Endodermal cell (in vitro differentiated cells): ENCODE results near the gene CDH15. TPM values are rescaled to one million over a fixed set of nuclear protein-coding genes. Genes with fewer than 3 reads are reported as not detected.

Source experiments
- DNase-seq: peaks from one replicate; pipeline ENCODE4 v3.0.0-alpha.2; 2017
- H3K27ac ChIP-seq: 2 replicates; pipeline ENCODE4 v1.5.1; 2013; ENCODE audit warnings: mild to moderate bottlenecking, low read depth, low read length, moderate library complexity
- H3K27me3 ChIP-seq: 2 replicates; pipeline ENCODE4 v1.6.1; 2013; ENCODE audit warnings: mild to moderate bottlenecking, low read length, moderate library complexity; ENCODE audit not compliant: insufficient read depth, control insufficient read depth, poor library complexity, severe bottlenecking
- H3K36me3 ChIP-seq: 2 replicates; pipeline ENCODE4 v1.7.0; 2013; ENCODE audit warnings: mild to moderate bottlenecking, low read length, moderate library complexity; ENCODE audit not compliant: control insufficient read depth, insufficient read depth
- H3K4me1 ChIP-seq: one replicate; pipeline ENCODE4 v1.7.0; 2013; ENCODE audit warnings: low read length; ENCODE audit not compliant: control insufficient read depth, insufficient read depth
- H3K4me3 ChIP-seq: 2 replicates; pipeline ENCODE4 v1.5.1; 2013; ENCODE audit warnings: mild to moderate bottlenecking, low read length, moderate library complexity
- H3K9ac ChIP-seq: 2 replicates; pipeline ENCODE4 v1.6.1; 2013; ENCODE audit warnings: mild to moderate bottlenecking, low read length, moderate library complexity; ENCODE audit not compliant: poor library complexity, severe bottlenecking; ENCODE audit errors: extremely low read depth
- H3K9me3 ChIP-seq: 2 replicates; pipeline ENCODE4 v1.6.1; 2013; ENCODE audit warnings: mild to moderate bottlenecking, low read length, moderate library complexity; ENCODE audit not compliant: control insufficient read depth
- H3K27ac Mint-ChIP-seq: 2 replicates; pipeline ENCODE4 v1.8.0; 2020; ENCODE audit warnings: mixed read lengths
- H3K27me3 Mint-ChIP-seq: 2 replicates; pipeline ENCODE4 v1.8.0; 2021; ENCODE audit warnings: mild to moderate bottlenecking, mixed read lengths; ENCODE audit not compliant: insufficient read depth
- H3K36me3 Mint-ChIP-seq: 2 replicates; pipeline ENCODE4 v1.8.0; 2020; ENCODE audit warnings: low read depth, mixed read lengths
- H3K4me1 Mint-ChIP-seq: 2 replicates; pipeline ENCODE4 v1.8.0; 2020; ENCODE audit warnings: mixed read lengths
- H3K4me3 Mint-ChIP-seq: 2 replicates; pipeline ENCODE4 v1.8.0; 2020; ENCODE audit warnings: mild to moderate bottlenecking, moderate library complexity, mixed read lengths
- H3K9me3 Mint-ChIP-seq: 2 replicates; pipeline ENCODE4 v1.8.0; 2020; ENCODE audit warnings: mild to moderate bottlenecking, mixed read lengths
- CTCF ChIP-seq: fragments of 200-600 bp; sonication (generic); conservative IDR thresholded peaks from 2 replicates; pipeline ENCODE4 v1.5.0; 2021; ENCODE audit warnings: antibody characterized with exemption, mild to moderate bottlenecking
- WGBS, 2 experiments: methylation state at CpG; one replicate each; pipeline versions ENCODE4 v1.1.5 to v1.1.7; 2013; ENCODE audit warnings: missing lambda C conversion rate in 2 of 2, mixed read lengths in 1 of 2; ENCODE audit not compliant: insufficient coverage in 1 of 2, insufficient read length in 1 of 2; 5-methylcytosine and 5-hydroxymethylcytosine counted together
- total RNA-seq, 2 donors: library from RNA; stranded (reverse); fragmentation: NEBNext Ultra II Directional in 1 of 2; extraction: Animal tissue kit (Norgen Biotek cat#: 25700) in 1 of 2; gene quantifications; 2 replicates in 1 of 2; 3 replicates in 1 of 2; pipeline ENCODE4 v1.2.1, GENCODE V29; 2021

CDH15 gene
- total RNA-seq, 2 donors from 2014 or later = 0.11 to 0.15 TPM

- H3K4me3 ChIP-seq = no peak overlapping the region
- peaks cover 74% of the 10 kb centered on the region for H3K36me3 ChIP-seq
- H3K27me3 ChIP-seq = no peaks in the 10 kb centered on the region
- DNase-seq = no peak
- 93 to 96% methylated on average over 5 to 9 of the region's 10 CpGs for WGBS, 2 experiments
- Mint-ChIP-seq H3K4me3 (no peak overlapping the region), H3K4me1 (no peaks in the 10 kb centered on the region), H3K27me3 (no peaks in the 10 kb centered on the region), H3K36me3 (peaks cover 93% of the 10 kb centered on the region), H3K27ac (no peak overlapping the region), H3K9me3 (peaks cover 53% of the 10 kb centered on the region)
- no peaks in the 10 kb centered on the region for H3K4me1 ChIP-seq
- H3K27ac ChIP-seq = no peak overlapping the region
- TF ChIP-seq CTCF = no peak
- H3K9ac ChIP-seq = no peak overlapping the region
- H3K9me3 ChIP-seq = peaks cover 27% of the 10 kb centered on the region
Observed at GRCh38 chr16:89224665-89225064, 53.1 kb downstream of the CDH15 start.

- TF ChIP-seq CTCF = no peak
- H3K9me3 Mint-ChIP-seq = peaks cover 94% of the 10 kb centered on the region
Observed at GRCh38 chr16:89230255-89230654, 58.7 kb downstream of the CDH15 start.

GRCh38 chr16:89232107-89232506, 60.6 kb downstream of the CDH15 start:
- no peaks in the 10 kb centered on the region for H3K27me3 Mint-ChIP-seq
- no peak overlapping the region for H3K4me3 Mint-ChIP-seq

More at GRCh38 chr16:89230255-89230654, 58.7 kb downstream of the CDH15 start:
- H3K4me3 Mint-ChIP-seq = no peak overlapping the region
- 95 to 96% methylated on average over 12 to 14 of the region's 14 CpGs for WGBS, 2 experiments
- Histone ChIP-seq H3K9me3 (peaks cover 40% of the 10 kb centered on the region), H3K27me3 (no peaks in the 10 kb centered on the region), H3K4me1 (no peaks in the 10 kb centered on the region), H3K27ac (no peak overlapping the region), H3K4me3 (no peak overlapping the region), H3K36me3 (peaks cover 79% of the 10 kb centered on the region), H3K9ac (no peak overlapping the region)
- DNase-seq = no peak
- H3K27me3 Mint-ChIP-seq = no peaks in the 10 kb centered on the region
- peaks cover 93% of the 10 kb centered on the region for H3K36me3 Mint-ChIP-seq
- no peaks in the 10 kb centered on the region for H3K4me1 Mint-ChIP-seq
- no peak overlapping the region for H3K27ac Mint-ChIP-seq

More at GRCh38 chr16:89232107-89232506, 60.6 kb downstream of the CDH15 start:
- peaks cover 38% of the 10 kb centered on the region for H3K9me3 ChIP-seq
- no peaks in the 10 kb centered on the region for H3K4me1 ChIP-seq
- Mint-ChIP-seq H3K27ac (no peak overlapping the region), H3K9me3 (peaks cover 91% of the 10 kb centered on the region), H3K4me1 (no peaks in the 10 kb centered on the region), H3K36me3 (peaks cover 87% of the 10 kb centered on the region)
- peaks cover 68% of the 10 kb centered on the region for H3K36me3 ChIP-seq
- no peak overlapping the region for H3K9ac ChIP-seq
- no peaks in the 10 kb centered on the region for H3K27me3 ChIP-seq
- no peak for DNase-seq
- 98 to 100% methylated on average over 2 of the region's 2 CpGs for WGBS, 2 experiments
- no peak for TF ChIP-seq CTCF
- H3K27ac ChIP-seq = no peak overlapping the region
- H3K4me3 ChIP-seq = no peak overlapping the region
